GM18519 (cell line): ENCODE results near the gene PSMD6.

Source experiments
- ATAC-seq: cut with Tn5 transposase; IDR thresholded peaks from one replicate; pipeline ENCODE4 v1.9.1; 2021; ENCODE audit warnings: mild to moderate bottlenecking, moderate library complexity; ENCODE audit not compliant: unreplicated experiment, low FRiP score

Gene PSMD6

DNA sequence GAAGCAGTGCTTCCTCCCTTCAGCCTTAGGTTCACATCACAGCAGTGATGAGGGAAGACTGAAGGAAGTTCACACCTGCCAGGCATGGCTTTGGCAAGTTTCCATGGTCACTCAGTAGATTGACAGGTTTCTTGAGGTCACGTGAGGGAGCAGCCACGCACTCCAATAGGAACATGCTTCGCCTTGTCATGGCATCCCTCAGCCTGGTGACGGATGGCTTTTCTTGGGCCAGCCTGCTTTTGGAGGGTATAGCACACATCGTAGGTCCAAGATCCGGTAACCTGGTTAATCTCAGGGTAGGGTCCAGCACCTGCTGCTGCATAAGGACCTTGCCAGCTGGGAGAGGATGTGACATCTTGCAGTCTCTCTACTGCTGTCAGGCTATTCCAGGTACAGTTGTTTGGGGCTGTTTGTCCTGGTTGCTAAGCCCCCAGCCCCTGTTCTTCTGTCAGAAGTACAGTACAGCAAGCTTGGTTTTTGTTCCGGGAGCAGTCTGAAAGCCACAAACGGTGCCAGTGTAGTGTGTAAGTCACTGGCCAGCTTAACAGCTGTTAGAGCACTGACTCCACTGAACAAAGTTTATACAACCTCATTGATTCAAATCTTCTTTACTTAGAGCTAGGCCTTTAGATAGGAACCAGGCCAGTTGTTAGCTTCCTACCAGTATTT is 42.3 kb downstream of the PSMD6 start:
- ATAC-seq = no peak

DNA sequence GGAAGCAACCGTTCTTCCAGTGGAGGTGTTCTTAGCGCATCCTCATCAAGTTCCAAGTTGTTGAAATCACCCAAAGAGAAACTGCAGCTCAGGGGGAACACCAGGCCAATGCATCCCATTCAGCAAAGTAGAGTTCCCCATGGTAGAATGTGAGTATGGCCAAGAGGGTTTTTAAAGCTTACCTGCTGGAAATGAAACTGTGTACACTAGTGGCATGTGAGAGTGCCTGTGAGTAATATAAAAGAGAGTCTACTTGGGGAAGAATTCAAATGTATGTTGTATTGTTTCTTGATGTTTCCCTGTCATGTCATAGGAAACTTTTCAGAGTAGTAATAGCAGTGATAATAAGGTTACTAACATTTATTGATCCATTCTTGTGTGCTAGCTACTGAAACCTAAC is 43.3 kb downstream of the PSMD6 start:
- ATAC-seq = no peak

GRCh38 chr3:63979093-63979885 is 44.0 kb downstream of the PSMD6 start:
- no peak for ATAC-seq

DNA sequence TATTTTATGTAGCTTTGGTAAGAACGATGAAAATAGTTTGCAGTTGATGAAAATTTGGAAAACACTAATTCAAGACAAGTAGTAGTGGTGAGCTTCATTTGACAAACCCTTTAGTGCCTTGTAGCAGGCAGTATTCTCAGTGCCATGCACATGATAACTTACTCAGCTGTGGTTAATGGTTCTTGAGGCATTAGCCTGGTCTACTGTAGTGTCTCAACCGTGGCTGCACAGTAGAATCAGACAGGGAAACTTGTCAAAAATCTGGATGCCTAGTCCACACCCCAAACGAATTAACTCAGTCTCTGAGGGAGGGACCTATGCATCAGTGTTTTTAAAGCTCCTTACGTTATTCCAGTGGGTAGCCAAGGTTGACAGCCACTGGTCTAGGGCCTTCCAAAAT is 45.4 kb downstream of the PSMD6 start:
- no peak for ATAC-seq

DNA sequence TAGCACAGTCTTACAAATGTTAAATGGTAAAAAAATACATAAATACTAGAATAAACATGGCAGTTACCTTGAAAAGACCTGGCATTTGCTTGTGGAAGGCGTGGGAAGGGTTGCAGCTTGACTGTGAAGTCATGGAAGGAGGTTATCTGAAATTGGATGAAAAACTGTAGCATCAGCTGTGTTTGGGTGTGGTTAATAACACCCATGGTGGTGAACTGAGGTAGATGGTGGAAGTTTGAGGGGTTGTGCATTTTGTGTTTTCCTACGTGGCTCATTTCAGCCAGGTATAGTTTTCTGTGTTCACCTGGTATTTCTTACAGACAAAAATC is 46.5 kb downstream of the PSMD6 start:
- ATAC-seq = no peak

DNA sequence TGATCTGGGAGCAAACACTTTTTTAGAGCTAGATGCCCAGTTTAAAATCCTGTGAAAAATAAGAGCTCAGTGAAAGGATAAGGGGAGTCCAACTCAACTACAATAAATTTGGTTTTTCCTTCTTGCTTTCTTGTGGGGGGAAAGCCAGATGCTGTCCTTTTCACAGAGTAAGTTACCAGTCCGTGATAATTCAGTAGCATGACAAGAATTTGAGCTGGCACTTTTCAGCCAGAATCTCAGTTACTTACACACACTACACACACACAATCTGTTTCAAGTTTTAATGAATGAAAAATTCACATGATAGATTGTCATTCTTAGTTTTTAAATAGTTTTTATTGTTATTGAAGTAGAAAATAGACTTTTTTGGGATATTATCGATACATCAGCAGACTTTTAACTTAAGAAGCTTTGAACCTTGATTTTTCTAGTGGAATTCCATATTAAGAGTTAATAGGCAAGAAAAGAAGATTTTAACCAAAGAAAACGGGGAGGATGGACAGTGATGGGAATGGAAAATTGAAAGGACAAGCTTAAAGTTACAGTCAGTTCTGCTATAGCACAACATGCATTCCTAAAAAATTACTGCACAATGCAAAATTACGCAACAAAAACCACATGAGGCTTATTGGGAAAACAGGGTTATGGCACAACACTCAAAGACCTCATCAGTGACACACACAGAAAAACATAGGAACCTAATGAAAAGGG is 47.0 kb downstream of the PSMD6 start:
- ATAC-seq = no peak

DNA sequence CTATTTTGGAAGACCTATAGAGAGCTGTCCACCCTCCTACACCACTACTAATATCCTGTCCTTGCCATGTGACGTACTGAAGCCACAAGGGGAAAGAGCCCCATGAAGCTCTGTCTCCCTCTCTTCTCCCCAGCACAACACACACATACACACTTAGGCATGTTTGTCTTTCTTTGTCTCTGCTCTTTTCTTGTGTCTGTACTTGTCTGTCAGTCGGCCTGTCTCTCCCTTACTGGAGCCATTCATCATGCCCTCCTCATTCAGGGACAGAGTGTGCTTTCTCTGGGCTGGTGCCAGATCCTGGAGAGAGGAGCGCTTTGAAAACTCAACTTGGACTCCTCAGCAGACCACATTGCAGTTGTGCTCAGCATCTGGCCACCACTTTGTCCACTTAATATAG is 47.6 kb downstream of the PSMD6 start:
- ATAC-seq = no peak

DNA sequence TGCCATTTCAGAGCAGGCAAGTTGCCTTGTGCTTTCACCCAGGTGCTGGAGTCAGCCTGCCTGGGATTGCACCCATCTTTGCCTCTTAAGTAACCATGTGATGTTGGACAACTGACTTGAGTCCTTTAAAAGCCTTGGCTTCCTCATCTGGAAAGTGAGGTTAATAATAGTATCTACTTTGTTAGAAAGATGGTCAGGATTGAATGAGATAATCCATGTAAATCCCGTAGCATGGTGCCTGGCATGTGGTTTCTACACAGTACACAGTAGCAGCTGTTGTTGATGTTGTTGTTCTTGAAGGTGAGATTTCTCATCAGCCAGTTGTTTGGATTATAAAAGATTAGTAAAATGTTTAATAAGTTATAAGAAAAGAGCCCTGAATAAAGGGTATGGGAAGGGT is 48.8 kb downstream of the PSMD6 start:
- no peak for ATAC-seq

GRCh38 chr3:63973406-63973805 is 49.9 kb downstream of the PSMD6 start:
- ATAC-seq = no peak

- no peak for ATAC-seq
Measured at GRCh38 chr3:63972987-63973386, 50.3 kb downstream of the PSMD6 start.

DNA sequence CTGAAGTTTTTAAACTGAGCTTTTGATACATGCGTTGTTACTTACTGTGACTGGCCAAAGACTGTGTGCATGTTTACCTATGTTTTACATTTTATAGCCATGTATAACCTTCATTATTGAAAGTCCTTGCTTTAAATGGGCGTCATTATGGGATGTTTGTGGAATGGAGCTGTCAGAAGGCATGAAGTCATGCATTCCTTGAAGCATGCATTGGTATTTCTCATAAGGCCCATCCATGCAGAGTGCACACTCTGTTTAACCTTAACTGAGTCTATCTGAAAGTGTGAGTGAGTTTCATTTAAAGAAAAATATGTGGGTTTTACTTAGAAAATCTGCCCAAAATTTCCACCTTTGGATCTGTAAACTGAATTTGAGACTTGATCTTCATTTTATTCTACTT is 51.1 kb downstream of the PSMD6 start:
- no peak for ATAC-seq

GRCh38 chr3:63970631-63971475 is 52.4 kb downstream of the PSMD6 start:
- ATAC-seq = no peak

DNA sequence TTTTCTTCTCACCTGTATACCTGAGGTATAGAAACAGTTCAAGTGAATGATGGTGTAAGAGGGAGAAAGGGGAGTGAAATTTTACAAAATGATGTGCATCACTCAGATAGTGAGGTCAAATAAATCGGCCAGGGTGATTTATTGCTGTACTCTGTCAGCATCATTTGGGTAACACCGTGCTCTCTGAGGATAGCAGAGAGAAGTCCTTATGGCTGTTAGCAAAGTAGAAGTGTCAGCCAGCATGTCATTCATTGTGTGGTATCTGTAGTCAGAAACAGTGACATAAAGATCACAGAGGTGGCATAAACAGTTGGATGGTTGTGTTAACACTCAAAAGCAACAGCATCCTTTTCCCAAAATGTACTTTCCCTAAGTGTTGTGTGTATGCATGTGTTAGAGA is 53.4 kb downstream of the PSMD6 start:
- ATAC-seq = no peak

- peak; percentile 17 for ATAC-seq
Measured at GRCh38 chr3:63968612-63969350, 54.5 kb downstream of the PSMD6 start.

- peak; percentile 54 for ATAC-seq
Measured at GRCh38 chr3:63967675-63968611, 55.4 kb downstream of the PSMD6 start.

- ATAC-seq = no peak
Measured at GRCh38 chr3:63966871-63967270, 56.4 kb downstream of the PSMD6 start.

DNA sequence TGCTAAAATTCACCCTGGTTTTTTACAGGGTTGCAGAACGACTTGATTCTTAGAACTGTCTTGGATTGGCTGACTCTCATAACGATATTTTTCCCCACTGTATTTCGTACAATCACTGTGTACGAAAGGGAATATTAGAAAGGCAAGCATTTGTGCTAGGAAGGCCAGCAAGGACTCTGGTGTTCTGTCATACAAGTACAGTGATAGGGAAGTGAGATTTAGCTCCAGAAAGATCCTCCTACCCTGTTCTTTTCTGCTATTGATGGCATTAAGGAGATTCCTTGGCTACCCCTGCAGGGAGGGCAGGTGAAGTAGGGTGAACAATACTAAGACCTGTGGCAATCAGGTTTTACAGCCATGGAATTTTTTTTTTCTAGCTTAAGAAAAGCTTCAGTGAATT is 57.3 kb downstream of the PSMD6 start:
- no peak for ATAC-seq

- ATAC-seq = no peak
Measured at GRCh38 chr3:63964681-63965485, 58.4 kb downstream of the PSMD6 start.
